ENCODE data around the gene ATOSB. TPM values are rescaled to one million over a fixed set of nuclear protein-coding genes. Genes with fewer than 3 reads are reported as not detected.
A peak's percentile ranks its signal among the peaks of the same experiment; 100 is the strongest.
"Not testable (repeated sequence)": the region's sequence is repeated elsewhere in the genome, so short reads cannot be mapped to it uniquely, and the experiment has no call there.

ATOSB gene
- total and polyA plus RNA-seq, 4 donors = 9.5 to 32.0 (median 23.0) TPM

GRCh38 chr9:35156781-35157180, 41.1 kb upstream of the ATOSB start:
- H3K4me1 ChIP-seq (ENCODE audit: control insufficient read depth in 5 of 5, insufficient read depth in 5 of 5, low read length in 5 of 5) = peaks cover 0 to 3% (median 0%) of the 10 kb centered on the region in 5 donors
- H3K9me3 ChIP-seq (ENCODE audit: control insufficient read depth in 4 of 4, insufficient read depth in 3 of 4, low read length in 3 of 4) = peaks cover 0 to 4% (median 0%) of the 10 kb centered on the region in 4 donors
- ATAC-seq (ENCODE audit: insufficient read depth, low FRiP score) = no peak
- no peaks in the 10 kb centered on the region for H3K27me3 ChIP-seq (ENCODE audit: control insufficient read depth in 3 of 3, insufficient read depth in 3 of 3, low read length in 2 of 3)
- no peak overlapping the region for H3K4me3 ChIP-seq
- H3K36me3 ChIP-seq (ENCODE audit: control insufficient read depth in 4 of 4, insufficient read depth in 4 of 4, low read length in 4 of 4) = no peaks in the 10 kb centered on the region
- TF ChIP-seq CTCF (IDR thresholded peaks at IDR 0.05; ENCODE audit: control extremely low read depth, extremely low read depth) = no peak
- DNase-seq = no peak
- H3K27ac ChIP-seq (ENCODE audit: low read depth in 1 of 2, low read length in 1 of 2) = no peak overlapping the region
- no peak overlapping the region for H3K9ac ChIP-seq (ENCODE audit: insufficient read depth in 1 of 2, low read length in 2 of 2)

GRCh38 chr9:35152926-35153325, 37.3 kb upstream of the ATOSB start:
- ATAC-seq (ENCODE audit: insufficient read depth, low FRiP score) (no peak), DNase-seq (peak in 1 of 3 donors; percentile 15)
- Histone ChIP-seq H3K4me3 (no peak overlapping the region), H3K27ac (ENCODE audit: low read depth in 1 of 2, low read length in 1 of 2) (no peak overlapping the region), H3K9me3 (ENCODE audit: control insufficient read depth in 4 of 4, insufficient read depth in 3 of 4, low read length in 3 of 4) (peaks cover 0 to 11% (median 0%) of the 10 kb centered on the region in 4 donors), H3K27me3 (ENCODE audit: control insufficient read depth in 3 of 3, insufficient read depth in 3 of 3, low read length in 2 of 3) (no peaks in the 10 kb centered on the region), H3K4me1 (ENCODE audit: control insufficient read depth in 5 of 5, insufficient read depth in 5 of 5, low read length in 5 of 5) (no peaks in the 10 kb centered on the region), H3K9ac (ENCODE audit: insufficient read depth in 1 of 2, low read length in 2 of 2) (no peak overlapping the region), H3K36me3 (ENCODE audit: control insufficient read depth in 4 of 4, insufficient read depth in 4 of 4, low read length in 4 of 4) (no peaks in the 10 kb centered on the region)
- TF ChIP-seq CTCF (IDR thresholded peaks at IDR 0.05; ENCODE audit: control extremely low read depth, extremely low read depth) = no peak
- 78 to 95% methylated on average over 9 of the region's 9 CpGs for WGBS, 2 donors

- H3K36me3 ChIP-seq (ENCODE audit: control insufficient read depth in 4 of 4, insufficient read depth in 4 of 4, low read length in 4 of 4); H3K9ac ChIP-seq (ENCODE audit: insufficient read depth in 1 of 2, low read length in 2 of 2); H3K27ac ChIP-seq (ENCODE audit: low read depth in 1 of 2, low read length in 1 of 2); H3K27me3 ChIP-seq (ENCODE audit: control insufficient read depth in 3 of 3, insufficient read depth in 3 of 3, low read length in 2 of 3); ATAC-seq (ENCODE audit: insufficient read depth, low FRiP score); DNase-seq; H3K4me1 ChIP-seq (ENCODE audit: control insufficient read depth in 5 of 5, insufficient read depth in 5 of 5, low read length in 5 of 5); H3K4me3 ChIP-seq: not testable (repeated sequence)
- 80 to 82% methylated on average over 5 of the region's 5 CpGs for WGBS, 2 donors
- H3K9me3 ChIP-seq (ENCODE audit: control insufficient read depth in 4 of 4, insufficient read depth in 3 of 4, low read length in 3 of 4) = peaks cover 0 to 12% (median under 1%) of the 10 kb centered on the region in 4 donors
Observed at GRCh38 chr9:35147941-35148563, 32.4 kb upstream of the ATOSB start.

GRCh38 chr9:35142037-35142436, 26.4 kb upstream of the ATOSB start:
- TF ChIP-seq CTCF (IDR thresholded peaks at IDR 0.05; ENCODE audit: control extremely low read depth, extremely low read depth) = no peak
- Histone ChIP-seq H3K36me3 (ENCODE audit: control insufficient read depth in 4 of 4, insufficient read depth in 4 of 4, low read length in 4 of 4) (no peaks in the 10 kb centered on the region), H3K9me3 (ENCODE audit: control insufficient read depth in 4 of 4, insufficient read depth in 3 of 4, low read length in 3 of 4) (peaks cover 0 to 20% (median 4%) of the 10 kb centered on the region in 4 donors), H3K4me3 (no peak overlapping the region), H3K4me1 (ENCODE audit: control insufficient read depth in 5 of 5, insufficient read depth in 5 of 5, low read length in 5 of 5) (no peaks in the 10 kb centered on the region), H3K27me3 (ENCODE audit: control insufficient read depth in 3 of 3, insufficient read depth in 3 of 3, low read length in 2 of 3) (no peaks in the 10 kb centered on the region), H3K27ac (ENCODE audit: low read depth in 1 of 2, low read length in 1 of 2) (no peak overlapping the region), H3K9ac (ENCODE audit: insufficient read depth in 1 of 2, low read length in 2 of 2) (no peak overlapping the region)
- DNase-seq (no peak), ATAC-seq (ENCODE audit: insufficient read depth, low FRiP score) (no peak)
- WGBS, 2 donors = 93 to 94% methylated on average over 5 of the region's 5 CpGs

All from lung (tissue), 12 donors.